ENCODE data around the gene SERPINE2. TPM values are rescaled to one million over a fixed set of nuclear protein-coding genes. Genes with fewer than 3 reads are reported as not detected.

SERPINE2 gene
- total RNA-seq, 1 experiment from 2014 or later = 380 TPM

GRCh38 chr2:224034017-224034416 is 5.1 kb downstream of the SERPINE2 start:
- CTCF ChIA-PET = no interaction called here
- Histone ChIP-seq H3K27me3 (replicated peaks; ENCODE audit: insufficient read depth, low read depth, low read length, poor library complexity) (no peaks in the 10 kb centered on the region), H3K36me3 (ENCODE audit: insufficient read depth, low read length, poor library complexity, severe bottlenecking) (peaks cover 9% of the 10 kb centered on the region), H3K4me3 (ENCODE audit: low read depth, low read length, poor library complexity, severe bottlenecking) (no peak overlapping the region), H3K27ac (ENCODE audit: low read depth, low read length, poor library complexity, severe bottlenecking) (no peak overlapping the region), H3K4me1 (ENCODE audit: insufficient read depth, low read length, poor library complexity, severe bottlenecking) (peaks cover 29% of the 10 kb centered on the region), H3K9me3 (ENCODE audit: low read depth, low read length, poor library complexity, severe bottlenecking) (no peaks in the 10 kb centered on the region)
- no TSS peak for BruUV-seq (replicated peaks)
- POLR2A ChIA-PET (ENCODE audit: low non-redundant PET) = no interaction called here
- no peak for TF ChIP-seq CTCF (conservative IDR thresholded peaks at IDR 0.05; ENCODE audit: low read depth, low read length)
- TF ChIP-seq EZH2 (IDR thresholded peaks at IDR 0.05; ENCODE audit: borderline replicate concordance, low read depth, low read length, poor library complexity, severe bottlenecking) = no peak
- intact Hi-C loops (cut with micrococcal nuclease; ENCODE audit: unreplicated experiment) = no loop called here
- DNase-seq (ENCODE audit: low spot score) = no peak

DNA sequence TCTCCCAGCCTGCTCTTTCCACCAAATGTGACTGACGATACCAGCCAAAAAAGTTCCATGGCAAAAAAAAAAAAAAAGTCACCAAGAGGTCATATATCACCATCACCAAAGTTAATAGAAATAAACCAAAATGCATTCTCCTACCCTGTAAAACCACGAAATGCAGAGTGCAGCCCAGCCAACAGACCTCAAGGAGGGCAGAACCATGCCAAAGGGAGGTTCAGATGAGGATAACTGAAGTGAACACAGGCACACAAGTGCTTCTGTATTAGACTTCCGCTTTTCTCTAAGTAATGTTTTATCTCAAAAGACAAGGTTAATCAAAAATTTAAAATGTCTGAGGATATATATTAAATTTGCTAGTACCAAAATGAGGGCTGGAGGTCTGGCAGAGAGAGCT is 5.5 kb downstream of the SERPINE2 start:
- TF ChIP-seq EZH2 (IDR thresholded peaks at IDR 0.05; ENCODE audit: borderline replicate concordance, low read depth, low read length, poor library complexity, severe bottlenecking) (no peak), CTCF (conservative IDR thresholded peaks at IDR 0.05; ENCODE audit: low read depth, low read length) (no peak)
- Histone ChIP-seq H3K9me3 (ENCODE audit: low read depth, low read length, poor library complexity, severe bottlenecking) (no peaks in the 10 kb centered on the region), H3K27me3 (replicated peaks; ENCODE audit: insufficient read depth, low read depth, low read length, poor library complexity) (no peaks in the 10 kb centered on the region), H3K4me3 (ENCODE audit: low read depth, low read length, poor library complexity, severe bottlenecking) (no peak overlapping the region), H3K36me3 (ENCODE audit: insufficient read depth, low read length, poor library complexity, severe bottlenecking) (peaks cover 9% of the 10 kb centered on the region), H3K4me1 (ENCODE audit: insufficient read depth, low read length, poor library complexity, severe bottlenecking) (peaks cover 29% of the 10 kb centered on the region), H3K27ac (ENCODE audit: low read depth, low read length, poor library complexity, severe bottlenecking) (no peak overlapping the region)
- no peak for DNase-seq (ENCODE audit: low spot score)
- POLR2A ChIA-PET (ENCODE audit: low non-redundant PET) = no interaction called here
- CTCF ChIA-PET = no interaction called here
- no TSS peak for BruUV-seq (replicated peaks)
- intact Hi-C loops (cut with micrococcal nuclease; ENCODE audit: unreplicated experiment) = no loop called here

DNA sequence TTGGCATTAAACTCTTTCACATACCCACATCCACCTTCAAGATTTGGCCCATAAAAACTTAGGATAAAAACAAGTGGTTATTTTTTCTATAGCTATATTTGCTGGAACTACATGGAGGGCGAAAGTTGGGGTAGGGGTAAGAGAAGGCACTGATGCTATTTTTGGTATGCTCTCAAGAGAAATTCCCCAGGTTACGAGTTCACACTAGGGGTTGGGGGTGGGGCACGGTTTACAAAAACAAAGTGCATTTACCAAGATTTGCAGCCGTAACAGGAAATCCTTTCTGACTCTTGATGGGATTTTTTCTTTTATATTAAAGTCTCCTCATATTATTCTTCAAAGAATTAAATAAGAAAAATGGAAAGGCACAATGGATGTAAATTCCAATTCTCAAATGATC is 6.8 kb downstream of the SERPINE2 start:
- H3K9me3 ChIP-seq (ENCODE audit: low read depth, low read length, poor library complexity, severe bottlenecking) = no peaks in the 10 kb centered on the region
- CTCF ChIA-PET = no interaction called here
- POLR2A ChIA-PET (ENCODE audit: low non-redundant PET) = no interaction called here
- no TSS peak for BruUV-seq (replicated peaks)
- peaks cover 9% of the 10 kb centered on the region for H3K36me3 ChIP-seq (ENCODE audit: insufficient read depth, low read length, poor library complexity, severe bottlenecking)
- H3K4me3 ChIP-seq (ENCODE audit: low read depth, low read length, poor library complexity, severe bottlenecking) = no peak overlapping the region
- no peak for TF ChIP-seq CTCF (conservative IDR thresholded peaks at IDR 0.05; ENCODE audit: low read depth, low read length)
- TF ChIP-seq EZH2 (IDR thresholded peaks at IDR 0.05; ENCODE audit: borderline replicate concordance, low read depth, low read length, poor library complexity, severe bottlenecking) = no peak
- DNase-seq (ENCODE audit: low spot score) = no peak
- H3K4me1 ChIP-seq (ENCODE audit: insufficient read depth, low read length, poor library complexity, severe bottlenecking) = peaks cover 30% of the 10 kb centered on the region
- intact Hi-C loops (cut with micrococcal nuclease; ENCODE audit: unreplicated experiment) = no loop called here
- no peak overlapping the region for H3K27ac ChIP-seq (ENCODE audit: low read depth, low read length, poor library complexity, severe bottlenecking)
- no peaks in the 10 kb centered on the region for H3K27me3 ChIP-seq (replicated peaks; ENCODE audit: insufficient read depth, low read depth, low read length, poor library complexity)

Measured in A673 (cell line).